Endothelial cell of umbilical vein (primary cell): ENCODE results near the gene CYP8B1. TPM values are rescaled to one million over a fixed set of nuclear protein-coding genes. Genes with fewer than 3 reads are reported as not detected.

Source experiments
- BruUV-seq: library from RNA; stranded (reverse); fragments of 400-500 nt; replicated peaks from 2 replicates; lab custom pipeline; 2021; lab: Mats Ljungman, UMichigan
- CTCF ChIA-PET: fragments of 300-600, 350-600 bp; sonication (Branson Sonifier 250); formaldehyde crosslinking; loops from one replicate; lab custom pipeline; 2021; ENCODE audit warnings: antibody characterized with exemption, inconsistent platforms; lab: Charles Lee
- POLR2A ChIA-PET: fragments of 300-600, 350-600 bp; sonication (Branson Sonifier 250); formaldehyde crosslinking; loops from one replicate; lab custom pipeline; 2021; ENCODE audit warnings: antibody characterized with exemption, inconsistent platforms; lab: Charles Lee
- DNase-seq: peaks from one replicate; pipeline ENCODE4 v3.0.0-alpha.2; 2011; ENCODE audit warnings: low read depth, low spot score
- FAIRE-seq: peaks from 2 replicates; lab custom pipeline; 2011; peaks lifted over from hg19 to GRCh38; lab: Jason Lieb, UNC
- H2AFZ ChIP-seq: 2 replicates; pipeline ENCODE4 v1.6.0; 2012; ENCODE audit warnings: low read depth, low read length, control low read depth, inconsistent platforms
- H3K27ac ChIP-seq: 2 replicates; pipeline ENCODE4 v1.5.1; 2011; ENCODE audit warnings: low read depth, mild to moderate bottlenecking, control low read depth, low read length, moderate library complexity; ENCODE audit not compliant: insufficient read depth
- H3K27me3 ChIP-seq, 2 experiments: 2 replicates each; pipeline versions ENCODE4 v1.6.0 to v1.6.1; 2011; ENCODE audit warnings: low read length in 2 of 2, mixed read lengths in 1 of 2; ENCODE audit not compliant: control insufficient read depth in 2 of 2, insufficient read depth in 2 of 2
- H3K36me3 ChIP-seq, 2 experiments: 2 replicates in 1 of 2; 3 replicates in 1 of 2; pipeline ENCODE4 v1.5.1; 2011; ENCODE audit warnings: low read length in 2 of 2, mild to moderate bottlenecking in 1 of 2, moderate library complexity in 1 of 2; ENCODE audit not compliant: control insufficient read depth in 2 of 2, insufficient read depth in 2 of 2; ENCODE audit errors: extremely low read depth in 1 of 2
- H3K4me1 ChIP-seq: 3 replicates; pipeline ENCODE4 v1.5.1; 2011; ENCODE audit warnings: mild to moderate bottlenecking, low read length; ENCODE audit not compliant: control insufficient read depth, insufficient read depth; ENCODE audit errors: extremely low read depth
- H3K4me2 ChIP-seq: 2 replicates; pipeline ENCODE4 v1.6.1; 2011; ENCODE audit warnings: low read length, control low read depth, mixed read lengths; ENCODE audit not compliant: insufficient read depth
- H3K4me3 ChIP-seq, 3 experiments: fragments of 200-600 bp in 1 of 3; sonication (generic), shearing (Covaris generic) in 1 of 3; replicated peaks in 1 of 3; 2 replicates each; pipeline ENCODE4 v1.5.1; 2011 to 2016; ENCODE audit warnings: control low read depth in 3 of 3, low read length in 3 of 3, mild to moderate bottlenecking in 2 of 3, inconsistent platforms in 1 of 3, low read depth in 1 of 3, moderate library complexity in 1 of 3; ENCODE audit not compliant: insufficient read depth in 1 of 3
- H3K79me2 ChIP-seq: 2 replicates; pipeline ENCODE4 v1.6.0; 2012; ENCODE audit warnings: low read length, inconsistent platforms; ENCODE audit not compliant: control insufficient read depth, insufficient read depth
- H3K9ac ChIP-seq: replicated peaks from 2 replicates; pipeline ENCODE3; 2011; ENCODE audit warnings: low read length, control low read depth; ENCODE audit not compliant: insufficient read depth; ENCODE audit errors: extremely low read depth
- H3K9me1 ChIP-seq: replicated peaks from 3 replicates; pipeline ENCODE4 v1.6.0; 2011; ENCODE audit warnings: mild to moderate bottlenecking, low read length; ENCODE audit not compliant: control insufficient read depth, insufficient read depth; ENCODE audit errors: extremely low read depth
- H3K9me3 ChIP-seq: replicated peaks from 2 replicates; pipeline ENCODE4 v1.5.1; 2012; ENCODE audit warnings: low read length, inconsistent platforms; ENCODE audit not compliant: control insufficient read depth, insufficient read depth
- H4K20me1 ChIP-seq: replicated peaks from 2 replicates; pipeline ENCODE3; 2011; ENCODE audit warnings: mild to moderate bottlenecking, low read length; ENCODE audit not compliant: control insufficient read depth, insufficient read depth; ENCODE audit errors: extremely low read depth
- EZH2 ChIP-seq: IDR thresholded peaks from 2 replicates; pipeline ENCODE4 v1.6.1; 2012; ENCODE audit warnings: borderline replicate concordance, low read depth, mild to moderate bottlenecking, moderate library complexity, low read length, inconsistent platforms; ENCODE audit not compliant: severe bottlenecking
- FOS ChIP-seq: IDR thresholded peaks from 2 replicates; pipeline ENCODE4 v1.6.1; 2011; ENCODE audit warnings: mild to moderate bottlenecking, low read length, moderate library complexity, borderline replicate concordance; ENCODE audit not compliant: insufficient read depth
- GATA2 ChIP-seq: IDR thresholded peaks from 2 replicates; pipeline ENCODE4 v1.7.0; 2011; ENCODE audit warnings: low read depth, mild to moderate bottlenecking, moderate library complexity, mixed read lengths, low read length; ENCODE audit not compliant: insufficient read length, insufficient read depth
- JUN ChIP-seq: IDR thresholded peaks from 2 replicates; pipeline ENCODE4 v1.6.1; 2011; ENCODE audit warnings: borderline replicate concordance, low read depth; ENCODE audit not compliant: insufficient read length, insufficient read depth
- MYC ChIP-seq: IDR thresholded peaks from one replicate; pipeline ENCODE4 v1.6.1; 2011; ENCODE audit warnings: mild to moderate bottlenecking, low read depth, low read length
- POLR2A ChIP-seq: IDR thresholded peaks from 2 replicates; pipeline ENCODE4 v1.6.1; 2012; ENCODE audit warnings: low read depth, mild to moderate bottlenecking, control low read depth, low read length
- POLR2AphosphoS5 ChIP-seq: IDR thresholded peaks from 2 replicates; pipeline ENCODE4 v1.6.1; 2012; ENCODE audit warnings: low read depth, mild to moderate bottlenecking, control low read depth, low read length, moderate library complexity; ENCODE audit not compliant: insufficient read depth
- dilution Hi-C: fragments of 300-500 bp; cut with MboI; formaldehyde crosslinking; loops from one replicate; pipeline ENCODE4 v1.15.0; 2019; ENCODE audit warnings: low sequenced_read_pairs; ENCODE audit not compliant: extremely low pct_ligation_motif_present
- intact Hi-C: fragments of 100-400 bp; cut with micrococcal nuclease; formaldehyde crosslinking; loops from one replicate; pipeline ENCODE4 v1.10.0; 2022
- polyA plus RNA-seq, 4 experiments: library from polyadenylated mRNA; depleted of rRNA in 3 of 4; stranded (reverse) in 3 of 4; unstranded in 1 of 4; fragments of >200 nt; gene quantifications; 2 replicates each; pipeline versions ENCODE4 v1.2.1 to v1.2.3, GENCODE V29; 2011 to 2012; ENCODE audit warnings: missing spikeins in 1 of 4
- total RNA-seq: library from RNA; stranded (reverse); gene quantifications from 2 replicates; pipeline ENCODE4 v1.2.3, GENCODE V29; 2021
- TF ChIP-seq, protein P1 (sequence below), 2 donors: IDR thresholded peaks; 1 replicate in 1 of 2; 2 replicates in 1 of 2; pipeline ENCODE4 v1.5.1; 2011; ENCODE audit warnings: low read length in 2 of 2, mild to moderate bottlenecking in 2 of 2, moderate library complexity in 2 of 2, control low read depth in 1 of 2, inconsistent platforms in 1 of 2, low read depth in 1 of 2; ENCODE audit not compliant: insufficient read depth in 1 of 2; ENCODE audit errors: extremely low read depth in 1 of 2
- TF ChIP-seq, protein P2 (sequence below): IDR thresholded peaks from 2 replicates; pipeline ENCODE4 v1.6.1; 2011; ENCODE audit not compliant: insufficient read depth, insufficient read length

CYP8B1 gene
- total and polyA plus RNA-seq, 2 donors (not counting 3 experiments of a cell fraction or from before 2014, with no cell fraction given) = not detected

DNA sequence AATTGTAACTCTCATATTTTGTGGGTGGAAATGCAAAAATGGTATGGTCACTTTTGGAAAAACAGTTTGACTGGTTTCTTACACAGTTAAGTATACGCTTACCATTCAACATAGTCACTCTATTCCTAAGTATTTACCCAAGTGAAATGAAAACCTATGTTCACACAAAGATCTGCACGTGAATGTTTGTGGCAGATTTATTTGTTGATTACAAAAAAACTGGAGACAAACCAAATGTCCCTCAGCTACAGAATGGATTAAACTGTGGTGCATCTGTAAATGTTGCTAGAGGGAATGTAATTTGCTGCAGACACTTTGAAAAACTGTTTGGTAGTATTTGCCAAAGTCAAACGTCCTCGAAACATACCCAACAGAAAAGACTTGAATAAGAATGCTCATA is 37.1 kb downstream of the CYP8B1 start:
- Histone ChIP-seq H3K36me3 (no peaks in the 10 kb centered on the region), H4K20me1 (no peaks in the 10 kb centered on the region), H3K4me3 (no peak overlapping the region), H3K9me3 (no peaks in the 10 kb centered on the region), H3K27ac (no peak overlapping the region), H3K9me1 (no peaks in the 10 kb centered on the region), H3K79me2 (no peaks in the 10 kb centered on the region), H3K4me1 (no peaks in the 10 kb centered on the region), H3K27me3 (peaks cover 0 to 7% of the 10 kb centered on the region in 2 experiments), H2AFZ (no peak overlapping the region), H3K9ac (no peak overlapping the region), H3K4me2 (no peak overlapping the region)
- CTCF ChIA-PET = interaction anchor here (1.5 to 1.8 kb wide), 2 partner anchors 34 to 43 kb away, joined by 6 to 11 read pairs; partner anchors contain the start of gene HIGD1A
- BruUV-seq = no TSS peak
- intact Hi-C loops = no loop called here
- dilution Hi-C loops = no loop called here
- POLR2A ChIA-PET = no interaction called here
- FAIRE-seq (peak; percentile 28), DNase-seq (no peak)
- TF ChIP-seq JUN = no peak
- TF ChIP-seq, protein P1, sequence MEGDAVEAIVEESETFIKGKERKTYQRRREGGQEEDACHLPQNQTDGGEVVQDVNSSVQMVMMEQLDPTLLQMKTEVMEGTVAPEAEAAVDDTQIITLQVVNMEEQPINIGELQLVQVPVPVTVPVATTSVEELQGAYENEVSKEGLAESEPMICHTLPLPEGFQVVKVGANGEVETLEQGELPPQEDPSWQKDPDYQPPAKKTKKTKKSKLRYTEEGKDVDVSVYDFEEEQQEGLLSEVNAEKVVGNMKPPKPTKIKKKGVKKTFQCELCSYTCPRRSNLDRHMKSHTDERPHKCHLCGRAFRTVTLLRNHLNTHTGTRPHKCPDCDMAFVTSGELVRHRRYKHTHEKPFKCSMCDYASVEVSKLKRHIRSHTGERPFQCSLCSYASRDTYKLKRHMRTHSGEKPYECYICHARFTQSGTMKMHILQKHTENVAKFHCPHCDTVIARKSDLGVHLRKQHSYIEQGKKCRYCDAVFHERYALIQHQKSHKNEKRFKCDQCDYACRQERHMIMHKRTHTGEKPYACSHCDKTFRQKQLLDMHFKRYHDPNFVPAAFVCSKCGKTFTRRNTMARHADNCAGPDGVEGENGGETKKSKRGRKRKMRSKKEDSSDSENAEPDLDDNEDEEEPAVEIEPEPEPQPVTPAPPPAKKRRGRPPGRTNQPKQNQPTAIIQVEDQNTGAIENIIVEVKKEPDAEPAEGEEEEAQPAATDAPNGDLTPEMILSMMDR (IDR thresholded peaks at IDR 0.05; ENCODE audit: extremely low read depth in 1 of 2, insufficient read depth in 1 of 2, low read depth in 1 of 2, low read length in 2 of 2) = no peak
- TF ChIP-seq GATA2 = no peak
- no peak for TF ChIP-seq POLR2A
- no peak for TF ChIP-seq FOS
- TF ChIP-seq, protein P2, sequence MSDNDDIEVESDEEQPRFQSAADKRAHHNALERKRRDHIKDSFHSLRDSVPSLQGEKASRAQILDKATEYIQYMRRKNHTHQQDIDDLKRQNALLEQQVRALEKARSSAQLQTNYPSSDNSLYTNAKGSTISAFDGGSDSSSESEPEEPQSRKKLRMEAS = no peak
- no peak for TF ChIP-seq EZH2
- TF ChIP-seq MYC = no peak
- TF ChIP-seq POLR2AphosphoS5 = no peak
